ENCODE measurements around the gene NIT2. TPM values are rescaled to one million over a fixed set of nuclear protein-coding genes. Genes with fewer than 3 reads are reported as not detected.

NIT2 gene
- total RNA-seq, 1 donor from 2014 or later = 33.9 TPM

DNA sequence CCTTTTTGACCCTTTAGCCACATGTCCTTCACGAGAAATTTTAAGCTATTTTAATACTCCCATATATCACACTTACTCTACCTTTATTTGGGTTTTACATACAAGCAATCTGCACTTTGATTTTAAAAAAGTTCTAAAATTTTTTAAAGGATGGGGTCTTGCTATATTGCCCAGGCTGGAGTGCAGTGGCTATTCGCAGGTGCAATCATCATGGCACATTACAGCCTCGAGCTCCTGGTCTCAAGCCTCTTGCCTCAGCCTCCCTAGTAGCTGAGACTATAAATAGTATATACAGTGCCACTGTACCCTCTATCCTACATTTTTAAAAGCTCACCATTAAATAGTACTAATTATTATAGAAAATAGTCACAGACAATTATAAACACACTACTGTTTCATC, 29.9 kb downstream of the NIT2 start:
- Histone ChIP-seq H3K4me1 (no peaks in the 10 kb centered on the region), H3K9me3 (peaks cover 4% of the 10 kb centered on the region), H3K27ac (no peak overlapping the region), H3K36me3 (peaks cover 73% of the 10 kb centered on the region), H3K27me3 (ENCODE audit: low read depth) (no peaks in the 10 kb centered on the region), H3K4me3 (no peak overlapping the region)
- TF ChIP-seq, protein P1, sequence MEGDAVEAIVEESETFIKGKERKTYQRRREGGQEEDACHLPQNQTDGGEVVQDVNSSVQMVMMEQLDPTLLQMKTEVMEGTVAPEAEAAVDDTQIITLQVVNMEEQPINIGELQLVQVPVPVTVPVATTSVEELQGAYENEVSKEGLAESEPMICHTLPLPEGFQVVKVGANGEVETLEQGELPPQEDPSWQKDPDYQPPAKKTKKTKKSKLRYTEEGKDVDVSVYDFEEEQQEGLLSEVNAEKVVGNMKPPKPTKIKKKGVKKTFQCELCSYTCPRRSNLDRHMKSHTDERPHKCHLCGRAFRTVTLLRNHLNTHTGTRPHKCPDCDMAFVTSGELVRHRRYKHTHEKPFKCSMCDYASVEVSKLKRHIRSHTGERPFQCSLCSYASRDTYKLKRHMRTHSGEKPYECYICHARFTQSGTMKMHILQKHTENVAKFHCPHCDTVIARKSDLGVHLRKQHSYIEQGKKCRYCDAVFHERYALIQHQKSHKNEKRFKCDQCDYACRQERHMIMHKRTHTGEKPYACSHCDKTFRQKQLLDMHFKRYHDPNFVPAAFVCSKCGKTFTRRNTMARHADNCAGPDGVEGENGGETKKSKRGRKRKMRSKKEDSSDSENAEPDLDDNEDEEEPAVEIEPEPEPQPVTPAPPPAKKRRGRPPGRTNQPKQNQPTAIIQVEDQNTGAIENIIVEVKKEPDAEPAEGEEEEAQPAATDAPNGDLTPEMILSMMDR (IDR thresholded peaks at IDR 0.05) = no peak
- intact Hi-C loops (cut with DNase I) = no loop called here
- ATAC-seq (no peak), DNase-seq (no peak)

DNA sequence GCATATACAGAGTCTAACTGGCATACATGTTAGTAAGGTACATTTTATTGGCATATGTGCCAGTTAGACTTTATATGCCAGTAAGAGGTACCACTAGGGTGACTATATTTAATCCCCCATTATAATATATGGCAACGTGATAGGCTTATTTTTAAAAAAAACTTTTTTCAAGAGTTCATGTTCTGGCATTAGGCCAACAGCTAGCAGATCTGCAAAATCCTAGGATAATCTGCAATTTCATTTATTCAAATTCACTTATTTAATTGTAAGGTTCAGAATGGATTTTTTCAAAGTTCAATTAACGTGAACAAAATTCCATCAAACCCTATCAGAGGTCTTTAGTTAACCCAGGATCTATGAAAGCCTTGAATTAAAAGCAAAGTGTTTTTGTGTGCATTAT, 31.9 kb downstream of the NIT2 start:
- peaks cover 79% of the 10 kb centered on the region for H3K36me3 ChIP-seq
- ATAC-seq (no peak), DNase-seq (no peak)
- peaks cover 4% of the 10 kb centered on the region for H3K9me3 ChIP-seq
- no peak overlapping the region for H3K4me3 ChIP-seq
- TF ChIP-seq, protein P1 (IDR thresholded peaks at IDR 0.05) = no peak
- intact Hi-C loops (cut with DNase I) = no loop called here
- no peaks in the 10 kb centered on the region for H3K27me3 ChIP-seq (ENCODE audit: low read depth)
- H3K27ac ChIP-seq = no peak overlapping the region
- no peaks in the 10 kb centered on the region for H3K4me1 ChIP-seq

DNA sequence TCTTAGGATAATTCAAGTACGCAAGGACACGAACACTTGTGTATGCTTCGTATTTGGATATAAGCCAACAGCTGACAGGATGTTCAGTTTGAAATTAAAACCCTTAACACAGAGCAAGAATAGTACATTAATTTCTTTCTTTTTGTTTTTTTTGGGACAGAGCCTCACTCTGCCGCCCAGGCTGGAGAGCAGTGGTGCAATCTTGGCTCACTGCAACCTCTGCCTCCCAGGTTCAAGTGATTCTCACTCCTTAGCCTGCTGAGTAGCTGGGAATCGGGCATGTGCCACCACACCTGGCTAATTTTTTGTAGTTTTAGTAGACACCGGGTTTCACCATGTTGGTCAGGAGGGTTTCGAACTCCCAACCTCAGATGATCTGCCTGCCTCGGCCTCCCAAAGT, 33.9 kb downstream of the NIT2 start:
- Histone ChIP-seq H3K4me3 (no peak overlapping the region), H3K4me1 (no peaks in the 10 kb centered on the region), H3K9me3 (no peaks in the 10 kb centered on the region), H3K36me3 (peaks cover 92% of the 10 kb centered on the region), H3K27me3 (ENCODE audit: low read depth) (no peaks in the 10 kb centered on the region), H3K27ac (no peak overlapping the region)
- ATAC-seq = no peak
- TF ChIP-seq, protein P1 (IDR thresholded peaks at IDR 0.05) = no peak
- intact Hi-C loops (cut with DNase I) = no loop called here
- no peak for DNase-seq

GRCh38 chr3:100370756-100371155, 36.2 kb downstream of the NIT2 start:
- H3K9me3 ChIP-seq = no peaks in the 10 kb centered on the region
- no peaks in the 10 kb centered on the region for H3K27me3 ChIP-seq (ENCODE audit: low read depth)
- intact Hi-C loops (cut with DNase I) = no loop called here
- no peaks in the 10 kb centered on the region for H3K4me1 ChIP-seq
- no peak overlapping the region for H3K27ac ChIP-seq
- peaks cover 88% of the 10 kb centered on the region for H3K36me3 ChIP-seq
- TF ChIP-seq, protein P1 (IDR thresholded peaks at IDR 0.05) = no peak
- ATAC-seq = no peak
- H3K4me3 ChIP-seq = no peak overlapping the region
- no peak for DNase-seq

DNA sequence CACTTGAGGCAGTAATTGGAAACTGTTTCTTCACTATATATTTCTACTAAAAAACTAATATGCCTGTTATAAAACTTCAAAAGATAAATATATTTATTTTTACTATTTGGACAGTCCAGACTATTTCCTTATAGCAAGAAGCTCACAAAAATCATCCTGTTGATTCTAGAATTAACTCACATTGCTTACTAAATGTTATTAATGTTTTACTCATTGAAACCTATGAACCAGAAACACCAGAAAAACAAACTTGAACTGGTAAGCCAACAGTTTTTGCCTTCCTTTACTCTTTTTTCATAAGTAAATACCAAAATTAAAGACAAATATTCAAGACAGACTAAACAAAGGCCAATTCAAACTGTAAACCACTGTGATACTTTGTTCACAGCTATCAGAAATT, 40.0 kb downstream of the NIT2 start:
- ATAC-seq (no peak), DNase-seq (no peak)
- Histone ChIP-seq H3K4me3 (no peak overlapping the region), H3K36me3 (peaks cover 83% of the 10 kb centered on the region), H3K27ac (no peak overlapping the region), H3K27me3 (ENCODE audit: low read depth) (no peaks in the 10 kb centered on the region), H3K9me3 (no peaks in the 10 kb centered on the region), H3K4me1 (no peaks in the 10 kb centered on the region)
- TF ChIP-seq, protein P1 (IDR thresholded peaks at IDR 0.05) = no peak
- intact Hi-C loops (cut with DNase I) = no loop called here

DNA sequence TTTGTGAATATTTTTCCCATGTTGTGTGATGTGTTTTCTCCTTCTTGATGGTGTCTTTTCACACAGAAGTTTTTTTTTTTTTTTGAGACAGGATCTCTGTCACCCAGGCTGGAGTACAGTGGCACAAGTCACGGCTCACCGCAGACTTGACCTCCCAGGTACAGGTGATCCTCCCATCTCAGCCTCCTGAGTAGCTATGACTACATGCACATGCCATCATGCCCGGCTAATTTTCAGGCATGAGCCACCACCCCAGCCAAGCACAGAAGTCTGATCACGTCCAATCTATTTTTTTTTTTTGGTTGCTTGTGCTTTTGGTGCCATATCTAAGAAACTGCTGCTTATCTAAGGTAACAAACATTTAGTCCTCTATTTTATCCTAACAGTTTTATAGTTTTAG, 41.7 kb downstream of the NIT2 start:
- H3K36me3 ChIP-seq = peaks cover 86% of the 10 kb centered on the region
- no peak for DNase-seq
- no peaks in the 10 kb centered on the region for H3K4me1 ChIP-seq
- H3K27ac ChIP-seq = no peak overlapping the region
- TF ChIP-seq, protein P1 (IDR thresholded peaks at IDR 0.05) = no peak
- H3K27me3 ChIP-seq (ENCODE audit: low read depth) = no peaks in the 10 kb centered on the region
- H3K4me3 ChIP-seq = no peak overlapping the region
- intact Hi-C loops (cut with DNase I) = no loop called here
- ATAC-seq = no peak
- H3K9me3 ChIP-seq = no peaks in the 10 kb centered on the region
